GM19468 (cell line): Measurements from ENCODE around the gene SH3RF3.

Experiments
- ATAC-seq: cut with Tn5 transposase; IDR thresholded peaks from one replicate; pipeline ENCODE4 v1.9.1; 2021; ENCODE audit warnings: mild to moderate bottlenecking, moderate library complexity, moderate number of reproducible peaks; ENCODE audit not compliant: unreplicated experiment; ENCODE audit errors: extremely low read depth

The SH3RF3 gene

DNA sequence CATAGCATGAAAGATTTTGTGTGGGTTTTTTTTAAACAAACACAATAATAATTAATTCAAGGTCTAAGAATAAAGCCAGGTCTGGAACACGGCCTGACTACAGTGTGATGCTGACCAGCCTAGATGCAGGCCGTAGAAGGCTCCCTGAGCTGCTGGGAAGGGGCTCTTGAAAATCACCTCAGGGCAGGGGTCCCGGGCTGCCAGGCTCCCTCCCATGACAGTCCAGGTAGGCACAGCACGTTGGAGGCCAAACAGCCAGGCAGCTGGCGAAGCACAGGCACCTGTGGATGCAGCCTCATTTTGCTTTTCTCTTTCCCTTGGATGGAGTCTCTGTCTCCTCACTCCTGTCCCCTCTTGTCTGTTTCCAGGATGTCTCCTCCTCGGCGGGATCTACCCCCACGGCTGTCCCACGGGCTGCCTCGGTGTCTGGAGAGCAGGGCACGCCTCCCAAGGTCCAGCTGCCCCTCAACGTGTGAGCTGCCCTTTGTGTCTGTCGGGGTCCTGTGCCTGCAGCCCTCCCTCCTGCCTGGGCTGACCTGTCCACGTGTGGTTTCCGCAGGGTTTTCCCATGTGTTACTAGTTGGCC is 290.3 kb downstream of the SH3RF3 start:
- no peak for ATAC-seq

DNA sequence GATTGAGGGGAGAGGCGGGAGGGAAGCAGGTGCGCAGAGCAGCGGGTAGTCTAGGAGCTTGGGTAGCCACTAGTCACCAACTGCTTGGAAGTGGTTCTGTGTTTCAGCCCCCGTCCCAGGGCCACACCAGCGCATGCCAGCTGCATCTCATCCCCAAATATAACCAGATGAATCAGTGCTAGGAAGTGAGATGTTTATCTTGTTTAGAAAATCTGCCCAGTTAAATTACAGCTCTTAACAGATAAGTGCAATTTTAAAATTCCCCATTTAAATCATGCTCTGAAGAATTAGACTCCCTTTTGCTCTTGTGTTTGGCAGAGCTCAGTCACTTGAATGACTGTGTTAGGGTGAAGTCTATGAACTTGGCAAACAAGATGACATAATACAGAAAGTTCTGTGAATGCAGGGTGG is 291.0 kb downstream of the SH3RF3 start:
- no peak for ATAC-seq

DNA sequence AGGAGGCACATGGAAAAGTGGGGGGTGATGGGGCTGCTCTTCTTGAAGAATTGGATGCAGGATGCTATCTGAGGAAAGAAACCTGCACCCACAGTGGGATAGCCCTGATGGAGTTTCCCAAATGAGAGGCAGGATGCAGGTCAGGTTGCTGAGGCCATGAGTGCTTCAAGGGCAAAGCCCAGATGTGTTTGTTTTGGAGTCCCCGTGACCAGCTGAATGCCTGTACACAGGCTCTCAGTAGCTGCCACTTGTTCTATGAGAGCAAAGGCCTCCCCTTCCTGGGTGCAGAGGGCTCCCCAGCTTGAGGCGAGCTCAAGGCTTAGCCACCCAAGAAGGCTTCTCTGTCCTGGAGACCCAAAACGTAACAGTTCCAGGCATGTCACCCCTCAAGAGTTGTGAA is 292.1 kb downstream of the SH3RF3 start:
- no peak for ATAC-seq

DNA sequence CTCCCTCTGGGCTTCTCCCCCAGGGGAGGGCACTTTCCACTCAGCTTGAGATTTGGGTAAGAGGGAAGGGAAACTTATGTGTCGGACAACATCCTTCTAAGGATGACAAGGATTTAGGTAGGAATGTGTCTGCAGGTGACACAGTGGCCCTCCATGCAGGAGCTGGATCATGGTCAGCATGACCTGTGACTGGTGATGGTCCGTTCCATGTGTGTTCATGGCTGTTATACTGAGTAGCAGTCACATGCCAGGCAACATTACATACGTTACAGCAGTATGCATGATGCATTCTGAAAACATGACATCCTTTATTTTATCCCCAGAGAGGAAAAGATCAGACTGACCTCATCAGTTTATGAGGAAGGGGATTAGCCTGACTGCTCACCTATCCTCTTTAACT is 292.6 kb downstream of the SH3RF3 start:
- no peak for ATAC-seq

DNA sequence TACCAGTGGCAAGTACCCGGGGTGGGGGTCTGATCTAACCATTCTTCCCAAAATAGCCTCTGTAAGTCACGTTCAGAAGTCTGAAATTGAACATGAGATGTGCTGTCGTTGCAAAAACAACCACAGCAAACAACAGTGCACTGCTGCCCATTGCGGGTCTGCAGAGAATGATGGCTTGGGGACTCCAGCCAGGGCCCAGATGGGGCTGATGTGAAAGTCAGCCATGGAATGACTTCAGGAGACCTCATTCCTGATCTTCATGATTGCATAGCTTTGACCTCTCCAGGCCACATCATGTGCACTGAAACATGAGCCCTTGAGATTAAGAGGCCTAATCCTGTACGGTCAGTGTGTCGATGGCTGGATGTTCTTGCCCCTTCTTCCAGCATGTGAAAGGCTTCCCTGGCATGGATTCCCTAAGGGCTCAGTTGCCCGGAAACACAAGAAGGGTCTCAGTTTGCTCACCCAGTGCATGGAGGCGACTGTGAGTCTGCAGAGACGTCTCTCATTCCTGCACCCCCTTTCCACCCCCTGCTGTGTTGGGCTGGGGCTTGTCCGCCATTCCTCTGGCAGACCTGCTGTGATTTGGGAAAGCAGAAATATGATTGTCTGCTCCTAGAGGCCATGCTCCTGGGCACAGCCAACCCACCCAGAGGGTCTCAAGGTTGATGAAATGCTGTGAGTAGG is 293.2 kb downstream of the SH3RF3 start:
- no peak for ATAC-seq

DNA sequence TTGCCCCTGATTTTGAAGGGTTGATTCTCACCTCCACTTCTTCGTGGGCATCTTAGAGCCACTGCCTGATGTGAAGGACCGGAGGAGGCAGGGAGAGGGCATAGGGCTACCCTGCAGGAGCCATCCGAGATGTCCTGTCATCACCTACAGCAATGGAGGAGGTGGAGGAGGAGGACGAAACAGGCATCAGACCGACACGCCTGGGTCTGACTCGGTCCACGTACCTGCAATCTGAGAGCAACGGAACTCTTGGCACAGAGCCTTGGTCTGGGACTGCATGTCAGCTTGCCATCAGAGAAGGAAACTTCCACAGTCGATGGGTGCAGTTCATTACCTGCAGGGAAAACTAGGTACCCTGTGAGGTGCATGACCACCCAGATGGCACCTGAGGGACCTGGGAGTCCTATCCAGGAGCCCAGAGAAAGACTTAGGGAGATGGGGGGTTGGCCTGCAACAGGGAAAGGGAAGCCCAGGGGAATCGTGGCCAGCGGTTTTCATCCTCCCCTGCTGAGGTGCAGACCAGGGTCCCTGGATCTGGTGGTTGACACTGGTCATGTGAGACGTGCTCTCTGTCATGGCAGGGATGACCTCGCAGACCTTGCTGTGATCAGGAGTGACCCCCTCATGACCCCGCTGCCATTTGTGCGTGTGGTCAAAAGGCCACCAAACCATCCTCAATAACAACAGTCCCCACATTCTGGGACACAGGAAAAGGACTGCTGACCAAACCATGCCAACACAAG is 293.9 kb downstream of the SH3RF3 start:
- ATAC-seq: no peak

DNA sequence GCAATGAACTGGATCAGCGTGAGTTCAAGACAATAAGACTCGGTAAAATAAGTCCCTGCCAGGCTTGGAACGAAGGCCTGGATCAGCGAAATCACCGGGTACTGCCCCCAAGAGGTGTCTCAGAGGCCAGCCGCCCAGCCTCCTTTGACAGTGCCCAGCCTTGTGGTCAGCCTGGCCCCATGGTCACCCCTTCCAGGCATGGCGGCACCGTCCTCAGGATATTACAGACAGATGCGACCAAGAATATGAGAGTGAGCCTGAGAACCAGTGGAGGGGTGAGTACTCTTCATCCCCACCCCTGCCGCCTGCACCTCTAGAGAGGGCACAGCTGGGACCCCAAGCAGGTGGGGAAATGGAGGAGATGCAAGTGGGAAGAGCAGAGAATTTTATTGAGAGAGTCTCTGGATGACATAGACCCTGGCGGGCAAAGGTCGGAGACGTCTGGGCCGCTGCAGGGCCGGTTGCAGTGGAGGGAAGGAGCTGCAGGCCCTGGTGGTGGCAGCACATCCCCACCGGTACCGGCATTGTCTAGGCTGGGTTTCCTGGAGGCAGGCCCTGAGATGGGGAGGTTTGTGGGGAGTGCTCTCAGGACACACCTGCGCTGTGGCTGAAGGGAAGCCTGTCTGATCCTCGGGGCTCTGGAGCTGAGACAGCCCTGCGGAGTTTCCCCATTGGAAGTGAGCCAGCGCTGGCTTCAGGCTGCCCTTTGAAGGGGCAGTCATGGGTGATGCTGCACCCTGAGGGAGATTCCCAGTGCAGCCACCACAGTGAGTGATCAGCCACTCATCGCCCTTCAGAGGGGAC is 294.8 kb downstream of the SH3RF3 start:
- no peak for ATAC-seq

DNA sequence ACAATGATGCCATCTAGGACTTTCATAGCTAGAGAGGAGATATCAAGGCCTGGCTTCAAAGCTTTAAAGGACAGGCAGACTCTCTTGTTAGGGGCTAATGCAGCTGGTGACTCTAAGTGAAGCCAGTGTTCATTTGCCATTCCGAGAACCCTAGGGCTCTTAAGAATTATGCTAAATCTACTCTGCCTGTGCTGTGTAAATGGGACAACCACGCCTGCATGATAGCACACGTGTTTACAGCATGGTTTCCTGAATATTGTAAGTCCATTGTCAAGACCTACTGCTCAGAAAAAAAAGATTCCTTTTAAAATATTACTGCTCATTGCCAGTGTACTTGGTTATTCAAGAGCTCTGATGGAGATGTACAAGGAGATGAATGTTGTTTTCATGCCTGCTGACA is 296.4 kb downstream of the SH3RF3 start:
- no peak for ATAC-seq

DNA sequence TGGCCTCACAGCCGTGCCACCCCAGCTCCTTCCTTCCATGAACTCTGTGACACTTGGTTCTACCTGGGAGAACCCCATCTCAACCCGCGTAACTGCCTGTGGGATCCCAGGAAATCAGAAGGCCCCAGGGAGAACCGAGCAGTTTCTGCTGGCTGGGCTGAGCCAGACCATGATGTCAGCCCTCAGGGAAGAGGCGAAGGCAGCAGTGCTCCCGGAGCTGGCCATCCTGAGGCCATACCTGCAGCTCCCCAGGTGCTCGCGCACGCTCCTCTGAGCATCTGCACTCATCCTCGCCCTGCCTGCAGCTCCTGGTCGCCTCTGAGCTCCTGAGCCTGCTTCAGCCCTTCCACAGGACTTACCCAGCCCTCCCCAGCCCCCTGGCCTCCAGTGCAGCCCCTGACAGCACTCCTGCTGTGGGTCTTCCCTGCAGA is 298.7 kb downstream of the SH3RF3 start:
- no peak for ATAC-seq

DNA sequence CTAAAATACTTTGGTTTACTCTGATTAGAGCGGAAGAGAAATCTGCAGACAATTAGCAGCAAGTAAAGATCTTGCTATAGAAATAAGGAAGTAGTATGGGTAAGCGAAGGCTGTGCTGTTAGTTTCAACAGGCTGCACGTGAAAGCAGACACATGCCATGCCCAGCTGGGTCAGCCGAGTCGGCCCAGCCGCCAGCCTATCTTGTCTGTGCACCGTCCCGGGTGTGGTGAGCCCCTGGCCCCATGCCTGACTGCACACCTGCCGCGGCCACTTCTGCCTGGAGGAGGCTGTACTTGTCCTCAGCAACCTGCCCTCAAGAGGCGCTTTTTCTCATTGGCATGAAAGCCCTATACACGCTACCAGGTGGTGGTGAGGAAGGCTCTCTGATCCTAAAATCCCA is 299.3 kb downstream of the SH3RF3 start:
- no peak for ATAC-seq

DNA sequence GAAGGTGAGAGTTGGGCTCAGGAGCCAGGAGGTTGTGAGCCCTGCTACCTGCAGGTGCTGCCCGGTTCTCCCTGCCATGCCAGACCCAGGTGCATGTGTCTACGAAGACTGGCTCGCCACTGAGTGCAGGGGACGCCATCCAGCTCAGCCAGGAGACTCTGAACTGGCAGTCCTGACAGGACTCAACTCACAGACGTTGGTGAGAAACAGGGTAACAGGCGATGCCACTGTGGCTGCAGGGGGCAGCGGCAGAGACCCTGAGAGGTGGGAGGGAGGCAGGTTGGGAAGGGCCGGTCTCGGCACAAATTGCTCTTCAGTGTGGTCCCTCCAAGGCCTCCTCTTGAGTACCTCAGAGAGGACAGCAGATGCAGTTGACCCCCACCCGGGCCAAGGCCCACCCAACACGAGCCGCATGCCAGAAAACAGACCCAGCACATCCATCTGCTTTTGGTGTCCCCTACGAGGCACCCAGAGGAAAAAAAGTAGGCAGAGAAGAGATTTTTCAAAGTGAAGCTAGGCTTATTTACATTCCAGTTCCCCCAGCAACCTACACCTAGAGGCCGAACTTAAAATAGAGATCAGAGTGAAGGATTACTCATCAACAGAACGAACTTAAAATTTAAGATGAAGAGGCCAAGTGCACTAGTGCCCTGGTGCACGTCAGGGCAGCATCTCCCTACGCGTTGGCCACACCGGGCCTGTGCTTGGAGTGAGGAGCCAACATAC is 300.0 kb downstream of the SH3RF3 start:
- no peak for ATAC-seq

DNA sequence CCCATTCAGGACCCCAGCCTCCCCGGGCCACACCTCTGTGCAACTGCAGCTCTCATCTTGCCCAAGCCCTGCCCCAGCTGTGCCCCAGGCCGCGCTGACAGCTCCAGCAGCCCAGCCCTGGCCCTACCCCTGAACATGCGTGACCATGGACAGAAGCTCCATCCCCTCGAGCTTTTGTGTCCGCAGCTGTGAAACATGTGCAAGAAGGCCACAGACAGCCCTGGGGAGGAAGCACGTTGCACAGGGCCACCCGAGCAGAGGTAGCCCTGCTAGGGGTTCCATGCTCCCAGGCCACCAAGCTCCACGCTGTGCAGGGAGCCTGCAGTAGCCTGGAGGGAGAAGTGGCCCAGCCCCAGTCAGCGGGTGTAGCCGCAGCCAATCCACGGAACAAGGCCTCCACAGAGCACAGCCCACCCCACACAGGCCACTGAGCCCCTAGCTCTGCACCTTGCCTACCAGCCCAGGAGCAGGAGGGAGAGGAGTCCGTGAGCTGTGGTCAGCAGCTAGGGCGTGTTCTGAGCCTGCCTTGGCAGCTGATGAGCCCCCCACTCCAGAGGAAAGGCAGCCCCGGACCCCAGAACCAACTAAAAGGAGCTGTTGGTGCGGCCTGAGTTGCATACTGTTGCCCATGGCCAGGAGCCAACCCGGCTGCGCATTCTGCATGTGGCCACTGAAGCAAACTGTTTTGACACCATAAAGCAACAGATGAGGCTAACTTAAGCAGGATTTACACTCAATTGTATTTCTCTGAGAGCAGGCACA is 300.7 kb downstream of the SH3RF3 start:
- no peak for ATAC-seq

DNA sequence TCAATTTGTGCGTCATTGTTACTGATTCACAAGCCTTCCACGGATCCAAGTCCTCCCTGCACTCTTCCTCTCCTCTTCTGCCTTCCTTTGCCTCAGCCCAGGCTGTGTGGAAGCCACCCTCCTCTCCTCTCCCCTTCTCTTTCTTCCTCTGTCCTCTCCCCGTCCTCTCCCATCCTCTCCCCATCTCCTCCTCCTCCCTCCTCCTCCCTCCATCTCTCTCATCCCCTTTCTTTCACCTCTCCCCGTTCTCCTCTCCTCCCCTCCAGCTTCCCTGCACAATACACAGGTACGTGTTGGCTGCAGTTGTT is 301.3 kb downstream of the SH3RF3 start:
- ATAC-seq: no peak

DNA sequence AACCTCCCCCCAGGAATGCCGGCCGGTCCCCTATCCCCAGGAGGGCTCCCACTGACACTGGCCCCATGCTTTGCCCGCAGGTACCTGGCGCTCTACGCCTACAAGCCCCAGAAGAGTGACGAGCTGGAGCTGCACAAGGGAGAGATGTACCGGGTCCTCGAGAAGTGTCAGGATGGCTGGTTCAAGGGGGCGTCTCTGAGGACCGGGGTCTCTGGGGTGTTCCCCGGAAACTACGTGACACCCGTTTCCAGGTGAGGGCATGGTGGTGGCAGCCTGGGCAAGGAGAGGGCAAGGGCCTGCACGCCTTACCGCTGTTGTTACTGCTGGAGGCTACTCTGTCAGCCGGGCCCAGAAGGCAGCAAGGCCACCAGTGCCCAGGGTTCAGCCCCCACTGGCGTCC is 303.4 kb downstream of the SH3RF3 start:
- no peak for ATAC-seq

DNA sequence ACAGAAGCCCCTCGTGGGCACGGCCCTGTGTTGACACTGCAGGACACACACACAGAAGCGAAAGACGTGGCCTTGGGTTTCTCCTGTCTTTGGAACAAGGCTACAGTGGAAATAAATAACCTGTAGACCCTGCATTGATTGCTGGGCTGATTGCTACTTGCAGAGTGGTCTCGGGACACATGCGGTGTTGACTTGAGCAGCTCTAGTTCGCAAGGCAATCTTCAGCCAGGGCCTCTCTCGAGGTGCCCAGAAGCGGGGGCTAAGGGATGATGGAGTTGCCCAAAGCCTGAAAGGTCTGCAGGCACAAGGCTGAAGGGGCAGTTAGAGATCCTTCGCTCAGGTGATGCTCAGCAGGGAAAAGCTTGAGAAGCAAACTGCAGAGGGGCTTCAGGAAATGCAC is 304.5 kb downstream of the SH3RF3 start:
- ATAC-seq: no peak

DNA sequence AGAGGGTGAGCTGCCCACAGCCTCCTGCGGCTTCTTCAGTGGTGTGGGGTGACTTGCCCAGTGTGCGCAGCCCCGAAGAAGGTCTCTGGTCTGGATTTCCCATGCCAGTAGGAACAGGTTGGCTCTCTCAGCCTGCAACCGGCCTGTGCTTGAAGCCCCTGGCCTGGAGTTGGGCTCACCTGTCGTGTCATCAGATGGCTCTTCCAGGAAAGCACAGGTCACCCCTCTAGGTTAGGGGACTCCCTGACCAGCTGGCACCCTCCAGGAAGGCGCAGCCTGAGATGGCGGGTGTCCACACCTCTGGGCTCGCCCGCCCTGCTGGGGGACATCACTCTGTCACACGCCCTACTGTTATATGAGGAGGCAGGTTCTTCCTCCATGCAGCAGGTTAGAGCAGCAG is 304.9 kb downstream of the SH3RF3 start:
- ATAC-seq: no peak

DNA sequence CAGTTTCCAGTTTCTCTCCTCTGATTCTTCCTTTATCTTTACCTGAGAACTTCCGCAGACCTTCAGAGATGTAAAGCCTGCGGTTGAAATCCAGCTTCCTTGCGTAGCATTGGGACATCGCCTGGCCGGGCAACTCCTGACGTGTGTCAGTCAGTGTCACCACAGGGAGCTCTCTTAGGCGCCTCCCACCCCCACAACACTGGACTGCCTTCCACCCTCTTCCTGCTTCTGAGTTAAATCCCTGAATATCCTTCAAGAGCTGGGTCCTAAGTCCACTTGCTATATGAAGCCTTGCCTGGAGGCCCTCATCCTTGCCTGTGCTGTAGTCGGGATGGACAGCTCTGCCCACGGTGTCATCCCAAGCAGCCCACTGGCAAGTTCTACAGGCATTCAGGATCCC is 305.3 kb downstream of the SH3RF3 start:
- no peak for ATAC-seq

DNA sequence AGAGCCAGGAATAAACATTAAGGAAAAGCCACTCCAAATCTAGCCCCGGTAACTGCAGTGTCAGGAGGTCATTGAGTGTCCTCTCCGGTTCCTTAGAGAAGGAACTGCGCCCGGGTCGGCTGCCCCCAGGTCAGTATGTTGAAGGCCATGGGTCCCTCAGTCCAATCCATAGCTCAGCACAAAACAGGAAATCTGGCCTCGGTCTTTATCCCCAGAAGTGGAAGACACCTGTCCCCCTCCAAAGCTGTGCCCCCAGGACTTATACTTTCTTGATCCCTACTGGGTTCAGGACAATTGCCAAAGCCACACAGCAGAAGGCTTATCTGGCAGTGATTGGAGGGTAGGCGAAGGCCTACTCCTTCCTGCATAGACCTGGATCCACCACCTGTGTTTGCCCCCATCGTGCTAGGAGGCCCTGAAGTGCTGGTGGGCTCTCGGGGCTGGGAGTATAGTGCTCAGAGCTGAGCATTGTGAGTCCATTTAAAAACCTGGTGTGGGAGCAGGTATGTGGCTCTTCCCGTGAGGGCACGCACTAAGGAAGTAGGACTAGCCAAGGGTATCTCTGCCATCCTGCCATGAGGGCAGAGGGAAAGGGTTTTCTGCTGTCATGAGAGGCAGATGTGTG is 306.2 kb downstream of the SH3RF3 start:
- ATAC-seq: no peak

DNA sequence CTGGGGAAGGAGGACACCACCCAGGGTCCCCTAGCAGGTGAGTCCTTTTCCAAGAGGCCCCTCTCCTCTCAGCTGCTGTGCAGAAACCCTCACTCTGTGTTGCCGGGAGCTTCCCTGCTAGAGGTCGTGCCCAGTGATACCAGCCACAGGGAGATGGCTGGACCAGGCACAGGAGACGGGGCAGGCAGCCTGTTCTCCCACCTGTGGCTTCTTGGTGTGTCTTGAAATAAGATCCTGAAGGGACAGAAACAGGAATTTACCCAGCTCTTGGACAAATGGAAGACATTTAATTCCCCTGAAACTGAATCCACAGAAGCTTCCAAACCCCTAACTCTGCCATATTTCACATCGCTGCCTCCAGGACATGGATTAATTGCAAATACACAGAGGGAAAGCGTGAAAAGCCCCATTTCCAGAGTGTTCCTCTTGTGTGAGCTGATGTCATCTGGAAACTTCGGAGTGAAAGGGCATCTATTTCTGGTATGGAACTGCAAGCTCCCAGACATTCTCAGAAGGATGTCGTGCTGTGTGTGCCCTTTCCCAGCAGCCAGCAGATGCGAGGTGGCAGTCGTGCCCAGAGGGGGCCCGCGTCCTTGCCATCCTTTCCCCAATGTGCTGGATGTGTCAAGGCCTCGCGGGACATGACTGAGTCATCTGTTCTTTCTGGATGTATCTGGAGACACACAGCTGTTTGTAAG is 307.0 kb downstream of the SH3RF3 start:
- no peak for ATAC-seq
